Stimulated activated CD8-positive, alpha-beta memory T cell treated with anti-CD3 and anti-CD28 coated beads, Interleukin-12 subunit alpha, Interleukin-12 subunit beta, amount 100 ng/mL, for 1 hour (primary cell): ENCODE measurements around the gene EMP1.
"Not testable (repeated sequence)": the region's sequence is repeated elsewhere in the genome, so short reads cannot be mapped to it uniquely, and the experiment has no call there.

Experiments
- DNase-seq: peaks from one replicate; pipeline ENCODE4 v3.0.0-alpha.2; 2020; ENCODE audit warnings: low read depth

EMP1 gene

GRCh38 chr12:13258197-13258596 is 61.7 kb downstream of the EMP1 start:
- DNase-seq: no peak

DNA sequence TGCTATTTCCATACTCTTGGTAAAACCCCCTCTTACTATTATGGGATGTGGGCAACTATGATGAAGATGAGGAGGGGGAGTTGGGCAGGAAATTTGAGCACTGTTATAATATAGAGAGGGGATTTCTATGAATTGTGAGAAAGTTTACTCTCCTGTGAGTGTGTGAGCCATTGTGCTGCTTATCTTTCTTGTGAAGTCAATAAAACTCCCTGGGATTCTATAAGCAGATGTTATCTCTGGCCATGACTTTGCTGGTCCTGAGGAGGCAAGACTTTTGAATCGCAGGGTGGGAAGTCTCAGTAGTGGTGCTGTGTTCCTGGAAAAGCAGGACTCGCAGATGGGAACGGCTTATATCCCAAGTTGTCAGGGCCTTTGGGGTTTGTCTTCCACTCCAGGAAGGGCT is 62.2 kb downstream of the EMP1 start:
- no peak for DNase-seq

DNA sequence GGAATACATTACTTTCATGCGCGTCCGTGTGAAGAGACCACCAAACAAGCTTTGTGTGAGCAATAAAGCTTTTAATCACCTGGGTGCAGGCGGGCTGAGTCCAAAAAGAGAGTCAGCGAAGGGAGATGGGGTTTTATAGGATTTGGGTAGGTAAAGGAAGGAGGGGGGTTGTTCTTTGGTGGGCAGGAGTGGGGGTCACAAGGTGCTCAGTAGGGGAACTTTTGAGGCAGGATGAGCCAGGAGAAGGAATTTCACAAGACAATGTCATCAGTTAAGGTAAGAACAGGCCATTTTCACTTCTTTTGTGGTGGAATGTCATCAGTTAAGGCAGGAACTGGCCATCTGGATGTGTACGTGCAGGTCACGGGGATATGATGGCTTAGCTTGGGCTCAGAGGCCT is 63.1 kb downstream of the EMP1 start:
- DNase-seq: not testable (repeated sequence)

DNA sequence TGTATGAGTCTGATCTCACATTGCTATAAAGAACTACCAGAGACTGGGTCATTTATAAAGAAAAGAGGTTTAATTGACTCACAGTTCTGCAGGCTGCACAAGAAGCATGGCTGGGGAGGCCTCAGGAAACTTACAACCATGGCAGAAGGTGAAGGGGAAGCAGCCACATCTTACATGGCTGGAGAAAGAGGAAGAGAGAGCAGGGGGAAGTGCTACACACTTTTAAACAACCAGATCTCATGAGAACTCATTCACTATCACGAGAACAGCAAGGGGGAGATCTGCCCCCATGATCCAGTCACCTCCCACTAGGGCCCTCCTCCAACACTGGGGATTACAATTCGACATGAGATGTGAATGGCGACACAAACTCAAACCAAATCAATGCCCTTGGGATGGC is 71.3 kb downstream of the EMP1 start:
- DNase-seq: not testable (repeated sequence)

GRCh38 chr12:13268581-13268980 is 72.1 kb downstream of the EMP1 start:
- DNase-seq: no peak
